Neural crest cell (in vitro differentiated cells): Measurements from ENCODE around the gene FKBP11. TPM values are rescaled to one million over a fixed set of nuclear protein-coding genes. Genes with fewer than 3 reads are reported as not detected.

Experiments
- DNase-seq: peaks from one replicate; pipeline ENCODE4 v3.0.0; 2021; ENCODE audit warnings: low read depth, mixed read lengths, low spot score
- H3K27ac Mint-ChIP-seq: one replicate; pipeline ENCODE4 v1.8.0; 2021; ENCODE audit warnings: mild to moderate bottlenecking, mixed read lengths; ENCODE audit not compliant: unreplicated experiment
- H3K27me3 Mint-ChIP-seq: 2 replicates; pipeline ENCODE4 v1.8.0; 2021; ENCODE audit warnings: low read depth, mild to moderate bottlenecking, mixed read lengths
- H3K36me3 Mint-ChIP-seq: 2 replicates; pipeline ENCODE4 v1.8.0; 2021; ENCODE audit warnings: low read depth, mild to moderate bottlenecking, mixed read lengths
- H3K4me1 Mint-ChIP-seq: 2 replicates; pipeline ENCODE4 v1.8.0; 2021; ENCODE audit warnings: mixed read lengths
- H3K4me3 Mint-ChIP-seq: one replicate; pipeline ENCODE4 v1.8.0; 2021; ENCODE audit warnings: mild to moderate bottlenecking, mixed read lengths
- H3K9me3 Mint-ChIP-seq: 2 replicates; pipeline ENCODE4 v1.8.0; 2021; ENCODE audit warnings: mixed read lengths
- total RNA-seq: library from RNA; stranded (reverse); gene quantifications from 2 replicates; pipeline ENCODE4 v1.2.1, GENCODE V29; 2021
- TF ChIP-seq, protein P1 (sequence below): fragments of 200-600 bp; sonication (generic); conservative IDR thresholded peaks from 2 replicates; pipeline ENCODE4 v1.5.0; 2021; ENCODE audit warnings: antibody characterized with exemption, mild to moderate bottlenecking

Gene FKBP11
- total RNA-seq, 1 donor from 2014 or later, result 15.1 TPM

DNA sequence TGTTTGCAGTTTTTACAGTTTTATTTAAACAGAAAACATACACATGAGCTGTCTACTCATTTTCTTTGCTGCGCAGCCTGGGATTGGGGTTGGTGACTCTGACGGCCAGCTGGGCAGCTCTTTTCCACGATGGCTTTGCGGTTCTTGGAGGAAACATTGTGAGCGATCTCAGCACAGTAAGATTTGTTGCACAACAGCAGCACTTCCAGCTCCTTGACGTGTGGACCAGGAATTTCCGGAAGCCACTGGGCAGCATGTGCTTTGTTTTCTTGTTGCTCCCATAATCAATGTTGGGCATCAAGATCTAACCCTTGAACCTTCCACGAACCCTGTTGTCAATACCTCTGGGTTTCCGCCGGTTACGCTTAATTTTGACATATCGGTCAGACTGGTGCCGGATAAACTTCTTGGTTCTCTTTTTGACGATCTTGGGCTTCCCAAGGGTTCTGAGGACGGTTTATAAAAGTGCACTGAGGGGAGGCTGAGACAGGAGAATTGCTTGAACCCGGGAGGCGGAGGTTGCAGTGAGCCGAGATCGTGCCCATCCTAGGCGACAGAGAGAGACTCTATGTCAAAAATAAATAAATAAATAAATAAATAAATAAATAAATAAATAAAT, 21.8 kb downstream of the FKBP11 start:
- DNase-seq, result no peak
- H3K27me3 Mint-ChIP-seq, result peaks cover 10% of the 10 kb centered on the region
- TF ChIP-seq, protein P1, sequence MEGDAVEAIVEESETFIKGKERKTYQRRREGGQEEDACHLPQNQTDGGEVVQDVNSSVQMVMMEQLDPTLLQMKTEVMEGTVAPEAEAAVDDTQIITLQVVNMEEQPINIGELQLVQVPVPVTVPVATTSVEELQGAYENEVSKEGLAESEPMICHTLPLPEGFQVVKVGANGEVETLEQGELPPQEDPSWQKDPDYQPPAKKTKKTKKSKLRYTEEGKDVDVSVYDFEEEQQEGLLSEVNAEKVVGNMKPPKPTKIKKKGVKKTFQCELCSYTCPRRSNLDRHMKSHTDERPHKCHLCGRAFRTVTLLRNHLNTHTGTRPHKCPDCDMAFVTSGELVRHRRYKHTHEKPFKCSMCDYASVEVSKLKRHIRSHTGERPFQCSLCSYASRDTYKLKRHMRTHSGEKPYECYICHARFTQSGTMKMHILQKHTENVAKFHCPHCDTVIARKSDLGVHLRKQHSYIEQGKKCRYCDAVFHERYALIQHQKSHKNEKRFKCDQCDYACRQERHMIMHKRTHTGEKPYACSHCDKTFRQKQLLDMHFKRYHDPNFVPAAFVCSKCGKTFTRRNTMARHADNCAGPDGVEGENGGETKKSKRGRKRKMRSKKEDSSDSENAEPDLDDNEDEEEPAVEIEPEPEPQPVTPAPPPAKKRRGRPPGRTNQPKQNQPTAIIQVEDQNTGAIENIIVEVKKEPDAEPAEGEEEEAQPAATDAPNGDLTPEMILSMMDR, result no peak
- no peak overlapping the region for H3K27ac Mint-ChIP-seq
- no peaks in the 10 kb centered on the region for H3K9me3 Mint-ChIP-seq
- H3K36me3 Mint-ChIP-seq, result no peaks in the 10 kb centered on the region
- H3K4me3 Mint-ChIP-seq, result no peak overlapping the region
- peaks cover 8% of the 10 kb centered on the region for H3K4me1 Mint-ChIP-seq

DNA sequence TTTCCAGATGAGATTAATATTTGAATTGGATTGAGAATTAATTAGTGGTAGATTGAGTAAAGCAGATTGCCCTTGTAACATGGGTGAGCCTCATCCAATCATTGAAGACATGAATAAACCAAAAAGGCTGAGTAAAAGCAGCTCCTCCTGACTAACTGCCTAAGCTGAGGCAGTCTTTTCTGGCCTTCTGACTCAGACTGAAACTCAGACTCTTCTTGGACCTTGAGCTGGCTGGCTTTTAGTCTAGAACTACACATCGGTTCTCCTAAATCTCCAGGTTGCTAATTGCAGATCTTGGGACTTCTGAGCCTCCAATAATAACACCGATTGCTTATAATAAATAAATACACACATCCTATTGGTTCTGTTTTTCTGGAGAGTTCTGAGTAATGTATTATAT, 24.0 kb downstream of the FKBP11 start:
- TF ChIP-seq, protein P1, result no peak
- H3K36me3 Mint-ChIP-seq, result no peaks in the 10 kb centered on the region
- H3K27me3 Mint-ChIP-seq, result peaks cover 22% of the 10 kb centered on the region
- no peak overlapping the region for H3K4me3 Mint-ChIP-seq
- H3K4me1 Mint-ChIP-seq, result peaks cover 8% of the 10 kb centered on the region
- H3K27ac Mint-ChIP-seq, result no peak overlapping the region
- no peak for DNase-seq
- no peaks in the 10 kb centered on the region for H3K9me3 Mint-ChIP-seq

DNA sequence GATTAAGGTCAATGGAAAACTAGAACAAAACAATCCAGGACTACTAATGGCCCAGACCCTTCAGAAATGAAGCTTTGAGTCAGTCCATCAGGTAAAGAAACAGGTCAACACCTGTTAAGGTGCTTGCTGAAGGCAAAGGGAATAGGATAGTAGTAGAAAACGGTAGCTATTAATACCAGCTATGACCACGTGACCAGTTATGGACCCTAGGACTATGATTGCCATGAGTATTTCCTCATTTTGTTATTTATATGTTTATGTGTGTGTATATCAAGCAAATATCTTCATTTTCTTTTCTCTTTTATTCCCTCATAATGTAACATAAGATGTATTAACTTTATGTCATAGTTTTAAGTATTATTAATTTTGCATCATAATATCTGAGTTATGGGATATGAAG, 25.6 kb downstream of the FKBP11 start:
- Mint-ChIP-seq H3K9me3 (no peaks in the 10 kb centered on the region), H3K4me3 (no peak overlapping the region), H3K27me3 (peaks cover 19% of the 10 kb centered on the region), H3K4me1 (peaks cover 6% of the 10 kb centered on the region), H3K36me3 (no peaks in the 10 kb centered on the region), H3K27ac (no peak overlapping the region)
- DNase-seq, result no peak
- TF ChIP-seq, protein P1, result no peak

DNA sequence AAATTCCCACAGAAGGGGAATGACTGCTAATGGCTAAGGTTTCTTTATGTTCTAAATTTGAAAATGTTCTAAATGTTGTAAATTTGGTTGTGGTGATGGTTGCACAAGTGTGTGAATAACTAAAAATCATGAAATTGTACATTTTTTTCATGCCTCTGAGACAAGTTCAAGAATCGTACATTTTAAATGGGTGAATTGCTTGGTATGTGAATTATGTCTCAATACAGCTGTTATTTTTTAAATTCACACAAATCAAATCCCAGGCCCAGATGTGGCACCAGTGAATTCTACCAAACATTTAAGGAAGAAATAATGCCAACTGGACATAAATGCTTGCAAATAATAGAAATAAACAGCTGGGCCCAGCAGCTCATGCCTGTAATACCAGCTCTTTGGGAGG, 31.0 kb downstream of the FKBP11 start:
- H3K4me3 Mint-ChIP-seq, result no peak overlapping the region
- no peaks in the 10 kb centered on the region for H3K36me3 Mint-ChIP-seq
- peaks cover 37% of the 10 kb centered on the region for H3K27me3 Mint-ChIP-seq
- TF ChIP-seq, protein P1, result no peak
- H3K9me3 Mint-ChIP-seq, result no peaks in the 10 kb centered on the region
- no peak overlapping the region for H3K27ac Mint-ChIP-seq
- no peak for DNase-seq
- peaks cover 10% of the 10 kb centered on the region for H3K4me1 Mint-ChIP-seq

DNA sequence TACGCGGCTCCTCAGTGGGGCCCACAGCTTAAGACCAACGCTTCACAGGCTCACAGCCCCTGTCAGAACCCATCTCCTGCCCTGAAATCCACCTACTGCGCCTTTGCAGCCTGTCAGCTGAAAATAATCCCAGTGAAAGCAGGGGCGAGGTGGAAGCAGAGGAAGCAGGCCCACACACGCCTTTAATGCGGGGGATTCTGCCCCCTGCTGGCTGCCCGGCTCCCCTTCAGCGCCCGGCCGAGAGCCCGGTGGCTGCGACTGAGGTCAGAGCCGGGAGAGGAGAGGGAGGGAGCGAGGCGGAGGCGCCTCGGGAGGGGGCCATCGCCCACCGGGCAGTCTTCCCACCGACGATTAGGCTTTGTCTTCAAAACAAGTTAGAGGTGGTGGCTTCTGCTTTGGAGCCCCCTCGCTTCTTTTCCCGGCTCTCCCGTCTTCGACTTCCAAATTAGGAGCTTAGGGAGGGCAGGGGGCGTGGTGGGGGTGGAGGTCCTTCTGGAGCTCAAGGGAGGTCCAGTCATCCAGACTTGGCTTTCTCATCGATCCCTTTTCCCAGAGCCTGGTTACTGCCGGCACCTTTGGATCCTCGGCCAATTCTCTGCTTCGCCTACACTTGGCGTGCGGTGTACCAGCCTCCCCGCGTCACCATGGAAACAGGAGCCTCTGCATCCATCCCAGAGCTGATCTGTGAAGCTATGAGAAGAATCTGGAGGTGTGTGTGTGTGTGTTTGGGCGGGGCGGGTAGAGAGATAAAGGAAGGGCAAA, 34.5 kb downstream of the FKBP11 start:
- TF ChIP-seq, protein P1, result peak; percentile 97
- peak overlapping the region; percentile 78 for H3K4me3 Mint-ChIP-seq
- H3K9me3 Mint-ChIP-seq, result no peaks in the 10 kb centered on the region
- H3K27ac Mint-ChIP-seq, result peak overlapping the region; percentile 50
- H3K27me3 Mint-ChIP-seq, result peaks cover 22% of the 10 kb centered on the region
- DNase-seq, result peak; percentile 93
- peaks cover 10% of the 10 kb centered on the region for H3K4me1 Mint-ChIP-seq
- H3K36me3 Mint-ChIP-seq, result no peaks in the 10 kb centered on the region
